Measurements from ENCODE around the gene FER.

DNA sequence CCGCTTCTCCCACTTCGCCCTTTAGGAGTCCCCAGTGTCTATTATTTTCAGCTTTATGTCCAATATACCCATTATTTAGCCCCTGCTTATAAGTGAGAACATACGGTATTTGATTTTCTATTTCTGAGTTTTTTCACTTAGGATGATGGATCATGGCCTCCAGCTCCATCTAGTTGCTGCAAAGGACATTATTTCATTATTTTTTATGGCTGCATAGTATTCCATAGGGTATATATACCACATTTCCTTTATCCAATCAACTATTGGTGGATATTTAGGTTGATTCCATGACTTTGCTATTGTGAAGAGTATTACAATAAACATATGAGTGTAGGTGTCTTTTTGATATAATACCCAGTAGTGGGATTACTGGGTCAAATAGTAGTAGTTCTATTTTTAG, 162.9 kb downstream of the FER start:
- TF ChIP-seq, protein P1, sequence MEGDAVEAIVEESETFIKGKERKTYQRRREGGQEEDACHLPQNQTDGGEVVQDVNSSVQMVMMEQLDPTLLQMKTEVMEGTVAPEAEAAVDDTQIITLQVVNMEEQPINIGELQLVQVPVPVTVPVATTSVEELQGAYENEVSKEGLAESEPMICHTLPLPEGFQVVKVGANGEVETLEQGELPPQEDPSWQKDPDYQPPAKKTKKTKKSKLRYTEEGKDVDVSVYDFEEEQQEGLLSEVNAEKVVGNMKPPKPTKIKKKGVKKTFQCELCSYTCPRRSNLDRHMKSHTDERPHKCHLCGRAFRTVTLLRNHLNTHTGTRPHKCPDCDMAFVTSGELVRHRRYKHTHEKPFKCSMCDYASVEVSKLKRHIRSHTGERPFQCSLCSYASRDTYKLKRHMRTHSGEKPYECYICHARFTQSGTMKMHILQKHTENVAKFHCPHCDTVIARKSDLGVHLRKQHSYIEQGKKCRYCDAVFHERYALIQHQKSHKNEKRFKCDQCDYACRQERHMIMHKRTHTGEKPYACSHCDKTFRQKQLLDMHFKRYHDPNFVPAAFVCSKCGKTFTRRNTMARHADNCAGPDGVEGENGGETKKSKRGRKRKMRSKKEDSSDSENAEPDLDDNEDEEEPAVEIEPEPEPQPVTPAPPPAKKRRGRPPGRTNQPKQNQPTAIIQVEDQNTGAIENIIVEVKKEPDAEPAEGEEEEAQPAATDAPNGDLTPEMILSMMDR (conservative IDR thresholded peaks at IDR 0.05): no peak
- TF ChIP-seq ZFX (IDR thresholded peaks at IDR 0.05): no peak
